GM23338 (cell line): ENCODE results near the gene PLXNB2. TPM values are rescaled to one million over a fixed set of nuclear protein-coding genes. Genes with fewer than 3 reads are reported as not detected.

ENCODE experiments used
- ATAC-seq: fragments of 200-7000 bp; cut with Tn5 transposase; 3 replicates; pipeline ENCODE4 v1.9.1; 2020
- DNase-seq: peaks from one replicate; pipeline ENCODE4 v3.0.0-alpha.2; 2015; ENCODE audit warnings: low spot score
- H2AFZ ChIP-seq: fragments of 200-600 bp; sonication (generic); 2 replicates; pipeline ENCODE4 v1.8.0; 2016; ENCODE audit warnings: antibody characterized with exemption, mild to moderate bottlenecking, moderate library complexity
- H3F3A ChIP-seq: fragments of 200-600 bp; sonication (generic); replicated peaks from 2 replicates; pipeline ENCODE4 v1.8.0; 2017; ENCODE audit warnings: antibody characterized with exemption, mixed run types, low read depth
- H3K27ac ChIP-seq: fragments of 200-600 bp; sonication (generic); 2 replicates; pipeline ENCODE4 v1.6.1; 2016; ENCODE audit warnings: low read depth
- H3K27me3 ChIP-seq: fragments of 200-600 bp; sonication (generic); 2 replicates; pipeline ENCODE4 v1.8.0; 2016; ENCODE audit warnings: mild to moderate bottlenecking, mixed run types, moderate library complexity; ENCODE audit not compliant: insufficient read depth
- H3K36me3 ChIP-seq: fragments of 200-600 bp; sonication (generic); 2 replicates; pipeline ENCODE4 v1.8.0; 2016; ENCODE audit warnings: mild to moderate bottlenecking; ENCODE audit not compliant: insufficient read depth
- H3K4me1 ChIP-seq: fragments of 200-600 bp; sonication (generic); 2 replicates; pipeline ENCODE4 v1.8.0; 2016; ENCODE audit warnings: mild to moderate bottlenecking, moderate library complexity; ENCODE audit not compliant: insufficient read depth
- H3K4me2 ChIP-seq: fragments of 200-600 bp; sonication (generic); 2 replicates; pipeline ENCODE4 v1.7.1; 2017; ENCODE audit warnings: mixed run types
- H3K4me3 ChIP-seq: fragments of 200-600 bp; sonication (generic); 2 replicates; pipeline ENCODE4 v1.6.1; 2016; ENCODE audit warnings: mixed run types
- H3K79me2 ChIP-seq: fragments of 200-600 bp; sonication (generic); replicated peaks from 2 replicates; pipeline ENCODE4 v1.8.0; 2017; ENCODE audit warnings: mild to moderate bottlenecking; ENCODE audit not compliant: insufficient read depth
- H3K9me2 ChIP-seq: fragments of 200-600 bp; sonication (generic); 2 replicates; pipeline ENCODE4 v1.8.0; 2017; ENCODE audit not compliant: insufficient read depth
- H4K20me1 ChIP-seq: fragments of 200-600 bp; sonication (generic); replicated peaks from 2 replicates; pipeline ENCODE4 v1.8.0; 2017; ENCODE audit warnings: mild to moderate bottlenecking; ENCODE audit not compliant: insufficient read depth
- H3K27ac Mint-ChIP-seq: 2 replicates; pipeline ENCODE4 v1.8.0; 2020; ENCODE audit warnings: inconsistent platforms, mild to moderate bottlenecking, moderate library complexity, mixed read lengths
- H3K27me3 Mint-ChIP-seq: 3 replicates; pipeline ENCODE4 v1.8.0; 2022; ENCODE audit warnings: low read depth, mild to moderate bottlenecking, moderate library complexity, mixed read lengths, inconsistent platforms; ENCODE audit not compliant: insufficient read depth, poor library complexity
- H3K36me3 Mint-ChIP-seq: 3 replicates; pipeline ENCODE4 v1.8.0; 2021; ENCODE audit warnings: low read depth, mild to moderate bottlenecking, inconsistent platforms, moderate library complexity, mixed read lengths
- H3K4me1 Mint-ChIP-seq: 3 replicates; pipeline ENCODE4 v1.8.0; 2020; ENCODE audit warnings: mild to moderate bottlenecking, inconsistent platforms, mixed read lengths
- H3K4me3 Mint-ChIP-seq: 3 replicates; pipeline ENCODE4 v1.8.0; 2021; ENCODE audit warnings: moderate library complexity, mild to moderate bottlenecking, inconsistent platforms, mixed read lengths
- H3K9me3 Mint-ChIP-seq: 3 replicates; pipeline ENCODE4 v1.8.0; 2020; ENCODE audit warnings: moderate library complexity, mild to moderate bottlenecking, inconsistent platforms, mixed read lengths
- CREB1 ChIP-seq: fragments of 250-450 bp; sonication (Bioruptor Pico); IDR thresholded peaks from 2 replicates; pipeline ENCODE4 v1.5.0; 2020; ENCODE audit warnings: low read depth, mild to moderate bottlenecking, moderate library complexity
- NANOG ChIP-seq: IDR thresholded peaks from 2 replicates; pipeline ENCODE4 v1.6.1; 2016; ENCODE audit warnings: antibody characterized with exemption, borderline replicate concordance
- POLR2AphosphoS5 ChIP-seq: IDR thresholded peaks from 2 replicates; pipeline ENCODE4 v1.6.1; 2016; ENCODE audit warnings: antibody characterized with exemption, low read depth
- ZNF331 ChIP-seq: fragments of 250-450 bp; sonication (Bioruptor Pico); IDR thresholded peaks from 2 replicates; pipeline ENCODE4 v1.5.0; 2020; ENCODE audit warnings: low read depth, mild to moderate bottlenecking, moderate library complexity
- polyA plus RNA-seq: library from polyadenylated mRNA; unstranded; fragments of >200 nt; fragmentation: Nextera tagmentation; extraction: Ambion mirVana; gene quantifications from 2 replicates; pipeline ENCODE4 v1.2.1, GENCODE V29; 2016
- total RNA-seq: library from RNA; depleted of rRNA; stranded (reverse); fragments of >200 nt; shearing (Covaris generic); gene quantifications from 2 replicates; pipeline ENCODE4 v1.2.3, GENCODE V29; 2014
- TF ChIP-seq, protein P1 (sequence below): fragments of 250-450 bp; sonication (Bioruptor Pico); IDR thresholded peaks from 2 replicates; pipeline ENCODE4 v1.5.0; 2020; ENCODE audit warnings: mild to moderate bottlenecking, moderate library complexity

PLXNB2 gene
- total and polyA plus RNA-seq, 2 experiments from 2014 or later: 29.1 to 66.3 TPM

DNA sequence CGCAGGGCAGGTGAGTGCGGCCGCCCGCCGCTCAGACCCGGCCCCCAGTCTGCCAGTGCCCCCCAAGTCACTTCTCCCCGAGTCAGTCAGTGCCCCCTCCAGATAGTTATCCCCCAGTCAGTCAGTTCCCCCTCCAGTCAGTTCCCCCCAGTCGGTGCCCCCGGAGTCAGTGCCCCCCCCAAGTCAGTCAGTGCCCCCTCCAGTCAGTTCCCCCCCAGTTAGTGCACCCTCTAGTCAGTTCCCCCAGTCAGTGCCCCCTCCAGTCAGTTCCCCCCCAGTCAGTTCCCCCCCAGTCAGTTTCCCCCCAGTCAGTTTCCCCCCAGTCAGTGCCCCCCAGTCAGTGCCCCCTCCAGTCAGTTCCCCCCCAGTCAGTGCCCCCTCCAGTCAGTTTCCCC lies 36.1 kb upstream of the PLXNB2 start (continued):
- no peak for TF ChIP-seq ZNF331
- TF ChIP-seq NANOG: no peak
- TF ChIP-seq, protein P1, sequence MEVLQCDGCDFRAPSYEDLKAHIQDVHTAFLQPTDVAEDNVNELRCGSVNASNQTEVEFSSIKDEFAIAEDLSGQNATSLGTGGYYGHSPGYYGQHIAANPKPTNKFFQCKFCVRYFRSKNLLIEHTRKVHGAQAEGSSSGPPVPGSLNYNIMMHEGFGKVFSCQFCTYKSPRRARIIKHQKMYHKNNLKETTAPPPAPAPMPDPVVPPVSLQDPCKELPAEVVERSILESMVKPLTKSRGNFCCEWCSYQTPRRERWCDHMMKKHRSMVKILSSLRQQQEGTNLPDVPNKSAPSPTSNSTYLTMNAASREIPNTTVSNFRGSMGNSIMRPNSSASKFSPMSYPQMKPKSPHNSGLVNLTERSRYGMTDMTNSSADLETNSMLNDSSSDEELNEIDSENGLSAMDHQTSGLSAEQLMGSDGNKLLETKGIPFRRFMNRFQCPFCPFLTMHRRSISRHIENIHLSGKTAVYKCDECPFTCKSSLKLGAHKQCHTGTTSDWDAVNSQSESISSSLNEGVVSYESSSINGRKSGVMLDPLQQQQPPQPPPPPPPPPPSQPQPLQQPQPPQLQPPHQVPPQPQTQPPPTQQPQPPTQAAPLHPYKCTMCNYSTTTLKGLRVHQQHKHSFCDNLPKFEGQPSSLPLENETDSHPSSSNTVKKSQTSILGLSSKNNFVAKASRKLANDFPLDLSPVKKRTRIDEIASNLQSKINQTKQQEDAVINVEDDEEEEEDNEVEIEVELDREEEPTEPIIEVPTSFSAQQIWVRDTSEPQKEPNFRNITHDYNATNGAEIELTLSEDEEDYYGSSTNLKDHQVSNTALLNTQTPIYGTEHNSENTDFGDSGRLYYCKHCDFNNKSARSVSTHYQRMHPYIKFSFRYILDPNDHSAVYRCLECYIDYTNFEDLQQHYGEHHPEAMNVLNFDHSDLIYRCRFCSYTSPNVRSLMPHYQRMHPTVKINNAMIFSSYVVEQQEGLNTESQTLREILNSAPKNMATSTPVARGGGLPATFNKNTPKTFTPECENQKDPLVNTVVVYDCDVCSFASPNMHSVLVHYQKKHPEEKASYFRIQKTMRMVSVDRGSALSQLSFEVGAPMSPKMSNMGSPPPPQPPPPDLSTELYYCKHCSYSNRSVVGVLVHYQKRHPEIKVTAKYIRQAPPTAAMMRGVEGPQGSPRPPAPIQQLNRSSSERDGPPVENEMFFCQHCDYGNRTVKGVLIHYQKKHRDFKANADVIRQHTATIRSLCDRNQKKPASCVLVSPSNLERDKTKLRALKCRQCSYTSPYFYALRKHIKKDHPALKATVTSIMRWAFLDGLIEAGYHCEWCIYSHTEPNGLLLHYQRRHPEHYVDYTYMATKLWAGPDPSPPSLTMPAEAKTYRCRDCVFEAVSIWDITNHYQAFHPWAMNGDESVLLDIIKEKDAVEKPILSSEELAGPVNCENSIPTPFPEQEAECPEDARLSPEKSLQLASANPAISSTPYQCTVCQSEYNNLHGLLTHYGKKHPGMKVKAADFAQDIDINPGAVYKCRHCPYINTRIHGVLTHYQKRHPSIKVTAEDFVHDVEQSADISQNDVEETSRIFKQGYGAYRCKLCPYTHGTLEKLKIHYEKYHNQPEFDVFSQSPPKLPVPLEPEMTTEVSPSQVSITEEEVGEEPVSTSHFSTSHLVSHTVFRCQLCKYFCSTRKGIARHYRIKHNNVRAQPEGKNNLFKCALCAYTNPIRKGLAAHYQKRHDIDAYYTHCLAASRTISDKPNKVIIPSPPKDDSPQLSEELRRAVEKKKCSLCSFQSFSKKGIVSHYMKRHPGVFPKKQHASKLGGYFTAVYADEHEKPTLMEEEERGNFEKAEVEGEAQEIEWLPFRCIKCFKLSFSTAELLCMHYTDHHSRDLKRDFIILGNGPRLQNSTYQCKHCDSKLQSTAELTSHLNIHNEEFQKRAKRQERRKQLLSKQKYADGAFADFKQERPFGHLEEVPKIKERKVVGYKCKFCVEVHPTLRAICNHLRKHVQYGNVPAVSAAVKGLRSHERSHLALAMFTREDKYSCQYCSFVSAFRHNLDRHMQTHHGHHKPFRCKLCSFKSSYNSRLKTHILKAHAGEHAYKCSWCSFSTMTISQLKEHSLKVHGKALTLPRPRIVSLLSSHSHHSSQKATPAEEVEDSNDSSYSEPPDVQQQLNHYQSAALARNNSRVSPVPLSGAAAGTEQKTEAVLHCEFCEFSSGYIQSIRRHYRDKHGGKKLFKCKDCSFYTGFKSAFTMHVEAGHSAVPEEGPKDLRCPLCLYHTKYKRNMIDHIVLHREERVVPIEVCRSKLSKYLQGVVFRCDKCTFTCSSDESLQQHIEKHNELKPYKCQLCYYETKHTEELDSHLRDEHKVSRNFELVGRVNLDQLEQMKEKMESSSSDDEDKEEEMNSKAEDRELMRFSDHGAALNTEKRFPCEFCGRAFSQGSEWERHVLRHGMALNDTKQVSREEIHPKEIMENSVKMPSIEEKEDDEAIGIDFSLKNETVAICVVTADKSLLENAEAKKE (CRISPR knock-in tag): no peak
- no peak for TF ChIP-seq POLR2AphosphoS5

DNA sequence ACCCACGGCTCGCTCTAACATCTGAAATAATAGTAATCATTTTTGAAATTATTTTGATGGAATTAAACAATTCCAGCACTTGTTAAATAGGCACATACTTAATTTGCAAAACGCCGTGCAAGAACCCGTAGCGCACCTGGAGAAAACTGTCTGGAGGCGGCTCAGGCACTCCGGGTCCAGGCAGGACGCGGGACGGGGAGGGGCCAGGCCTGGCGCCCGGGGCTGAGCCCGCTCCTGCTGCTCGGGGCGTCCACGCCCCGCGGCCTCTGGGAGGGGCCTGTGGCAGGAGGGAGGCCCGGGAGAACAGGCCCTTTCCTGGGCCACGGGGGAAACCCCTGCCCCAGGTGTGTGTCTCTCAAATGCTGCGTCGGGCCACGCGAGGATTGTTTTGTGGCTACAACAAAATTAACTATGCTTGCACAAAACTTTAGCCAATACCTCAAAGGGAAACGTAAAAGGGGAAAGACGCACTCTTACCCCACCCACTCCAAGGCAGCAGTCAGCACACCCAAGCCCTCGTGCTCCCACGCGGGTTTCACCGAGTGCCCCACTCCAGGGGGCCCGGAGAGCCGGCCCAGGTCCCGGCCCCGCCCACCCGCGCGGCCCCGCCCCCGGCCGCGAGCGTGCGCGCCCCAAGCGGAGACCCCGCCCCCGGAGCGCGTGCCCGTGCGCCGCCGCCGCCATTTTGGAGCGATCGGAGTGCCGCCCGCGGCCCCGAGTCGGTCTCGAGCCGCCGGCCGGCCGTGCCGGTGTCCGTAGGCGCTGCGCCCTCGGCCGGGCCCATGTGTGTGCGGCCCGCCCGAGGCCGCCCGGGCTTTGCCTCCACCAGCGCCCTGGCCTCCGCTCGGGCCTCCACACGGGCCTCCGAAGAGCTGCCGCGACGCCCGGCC lies 35.5 kb upstream of the PLXNB2 start, which contains the start of gene PPP6R2:
PPP6R2 (plus strand) TSS at position 677 of the 890 bp plus-strand sequence. CDS start 50,582 bp downstream, outside the sequence.
- H4K20me1 ChIP-seq: peaks cover 4% of the 10 kb centered on the region; the same call in 1 of the 2 replicates
- H3K36me3 Mint-ChIP-seq: no peaks in the 10 kb centered on the region
- no peaks in the 10 kb centered on the region for H3K9me2 ChIP-seq
- H3K4me1 ChIP-seq: no peaks in the 10 kb centered on the region
- DNase-seq (peak; percentile 83), ATAC-seq (peak; percentile 86)
- peaks cover 2% of the 10 kb centered on the region; the same call in 1 of the 3 replicates for H3K4me1 Mint-ChIP-seq
- H3K9me3 Mint-ChIP-seq: no peaks in the 10 kb centered on the region
- H3K4me2 ChIP-seq: peak within 1 kb of the TSS; percentile 84
- peak within 1 kb of the TSS; percentile 75 for H3K27ac Mint-ChIP-seq
- no peak for TF ChIP-seq CREB1
- TF ChIP-seq POLR2AphosphoS5: peak; percentile 55; the same call in 1 of the 2 replicates
- H3F3A ChIP-seq: peaks cover 22% of the 10 kb centered on the region
- peak within 1 kb of the TSS; percentile 77 for H3K4me3 Mint-ChIP-seq
- H2AFZ ChIP-seq: peak within 1 kb of the TSS; percentile 98
- H3K27ac ChIP-seq: peak within 1 kb of the TSS; percentile 74; the same call in 1 of the 2 replicates
- peaks cover 12% of the 10 kb centered on the region for H3K79me2 ChIP-seq
- H3K36me3 ChIP-seq: no peaks in the 10 kb centered on the region
- H3K27me3 ChIP-seq: no peaks in the 10 kb centered on the region
- peaks cover 6% of the 10 kb centered on the region for H3K27me3 Mint-ChIP-seq
- peak within 1 kb of the TSS; percentile 64 for H3K4me3 ChIP-seq
